GM12864 (cell line): ENCODE measurements around the gene KRT39.
"Not testable (repeated sequence)": the region's sequence is repeated elsewhere in the genome, so short reads cannot be mapped to it uniquely, and the experiment has no call there.

Experiments used
- DNase-seq: peaks from one replicate; pipeline ENCODE4 v3.0.0-alpha.2; 2011; ENCODE audit warnings: low read depth
- H3K4me3 ChIP-seq: 2 replicates; pipeline ENCODE4 v1.5.1; 2011; ENCODE audit warnings: mild to moderate bottlenecking, low read depth, low read length, control low read depth
- CTCF ChIP-seq: IDR thresholded peaks from 2 replicates; pipeline ENCODE4 v1.5.1; 2011; ENCODE audit warnings: low read depth, mild to moderate bottlenecking, moderate library complexity, low read length, control low read depth, inconsistent platforms; ENCODE audit errors: missing control alignments

KRT39 gene

GRCh38 chr17:40922239-40922638, 44.5 kb downstream of the KRT39 start:
- TF ChIP-seq CTCF: no peak
- no peak for DNase-seq
- H3K4me3 ChIP-seq: no peak overlapping the region

GRCh38 chr17:40921026-40921425, 45.7 kb downstream of the KRT39 start:
- H3K4me3 ChIP-seq: no peak overlapping the region
- DNase-seq: no peak
- no peak for TF ChIP-seq CTCF

- H3K4me3 ChIP-seq, DNase-seq: not testable (repeated sequence)
Measured at GRCh38 chr17:40917116-40917515, 49.6 kb downstream of the KRT39 start.

- DNase-seq: no peak
- no peak for TF ChIP-seq CTCF
- no peak overlapping the region for H3K4me3 ChIP-seq
Measured at GRCh38 chr17:40916366-40916765, 50.4 kb downstream of the KRT39 start.

GRCh38 chr17:40915721-40916256, 51.0 kb downstream of the KRT39 start:
- H3K4me3 ChIP-seq: no peak overlapping the region
- no peak for DNase-seq

GRCh38 chr17:40915199-40915661, 51.5 kb downstream of the KRT39 start:
- no peak for TF ChIP-seq CTCF
- DNase-seq: no peak
- no peak overlapping the region for H3K4me3 ChIP-seq

More at GRCh38 chr17:40915721-40916256, 51.0 kb downstream of the KRT39 start:
- TF ChIP-seq CTCF: no peak

- no peak for TF ChIP-seq CTCF
- no peak for DNase-seq
- no peak overlapping the region for H3K4me3 ChIP-seq
Measured at GRCh38 chr17:40914075-40914855, 52.5 kb downstream of the KRT39 start.
